H1 (cell line): ENCODE measurements around the gene NLK. TPM values are rescaled to one million over a fixed set of nuclear protein-coding genes. Genes with fewer than 3 reads are reported as not detected.

Experiments
- CTCF ChIA-PET: fragments of 300-600 bp; sonication (Branson Sonifier 250); formaldehyde crosslinking; loops from one replicate; lab custom pipeline; 2021; ENCODE audit not compliant: partially characterized antibody; lab: Charles Lee
- POLR2A ChIA-PET: fragments of 300-600 bp; sonication (Branson Sonifier 250); formaldehyde crosslinking; loops from one replicate; lab custom pipeline; 2021; ENCODE audit warnings: inconsistent platforms; ENCODE audit not compliant: partially characterized antibody; lab: Charles Lee
- DNase-seq, 2 experiments: peaks; one replicate each; pipeline versions ENCODE4 v3.0.0 to v3.0.0-alpha.2; 2010 to 2022; ENCODE audit warnings: low spot score in 2 of 2, low read depth in 1 of 2, mixed read lengths in 1 of 2
- FAIRE-seq: peaks from 2 replicates; lab custom pipeline; 2011; peaks lifted over from hg19 to GRCh38; lab: Jason Lieb, UNC
- H2AFZ ChIP-seq: 2 replicates; pipeline ENCODE4 v1.8.1; 2012; ENCODE audit warnings: low read length, inconsistent platforms
- H2AK5ac ChIP-seq: 2 replicates; pipeline ENCODE4 v1.6.1; 2013; ENCODE audit warnings: low read depth, low read length
- H2BK120ac ChIP-seq: replicated peaks from 2 replicates; pipeline ENCODE3; 2013; ENCODE audit warnings: low read depth, low read length, inconsistent platforms
- H2BK12ac ChIP-seq: 2 replicates; pipeline ENCODE4 v1.6.1; 2013; ENCODE audit warnings: low read depth, low read length
- H2BK15ac ChIP-seq: 2 replicates; pipeline ENCODE4 v1.6.1; 2013; ENCODE audit warnings: low read length
- H2BK20ac ChIP-seq: 2 replicates; pipeline ENCODE4 v1.6.1; 2013; ENCODE audit warnings: low read length
- H2BK5ac ChIP-seq: 2 replicates; pipeline ENCODE4 v1.6.1; 2013; ENCODE audit warnings: low read depth, low read length
- H3K14ac ChIP-seq: 2 replicates; pipeline ENCODE4 v1.6.1; 2013; ENCODE audit warnings: inconsistent platforms; ENCODE audit not compliant: insufficient read length
- H3K18ac ChIP-seq: 2 replicates; pipeline ENCODE4 v1.6.1; 2013; ENCODE audit warnings: low read length; ENCODE audit errors: extremely low read depth
- H3K23ac ChIP-seq: 2 replicates; pipeline ENCODE4 v1.6.1; 2013; ENCODE audit warnings: inconsistent platforms; ENCODE audit not compliant: insufficient read length
- H3K23me2 ChIP-seq: 2 replicates; pipeline ENCODE4 v1.6.1; 2013; ENCODE audit warnings: low read depth, low read length
- H3K27ac ChIP-seq: 2 replicates; pipeline ENCODE4 v1.6.1; 2011; ENCODE audit warnings: low read depth, low read length, inconsistent platforms
- H3K27me3 ChIP-seq, 4 experiments: replicated peaks in 1 of 4; 1 replicate in 1 of 4; 2 replicates in 3 of 4; pipeline versions ENCODE4 v1.6.1 to v1.8.1; 2011 to 2013; ENCODE audit warnings: low read length in 3 of 4, mild to moderate bottlenecking in 3 of 4, inconsistent platforms in 2 of 4, mixed read lengths in 2 of 4, moderate library complexity in 1 of 4; ENCODE audit not compliant: control insufficient read depth in 3 of 4, insufficient read depth in 3 of 4; ENCODE audit errors: extremely low read depth in 1 of 4
- H3K36me3 ChIP-seq, 4 experiments: 2 replicates each; pipeline versions ENCODE4 v1.6.1 to v1.8.1; 2011 to 2013; ENCODE audit warnings: mild to moderate bottlenecking in 4 of 4, low read length in 3 of 4, moderate library complexity in 2 of 4, control low read depth in 1 of 4, inconsistent platforms in 1 of 4; ENCODE audit not compliant: insufficient read depth in 4 of 4, control insufficient read depth in 2 of 4
- H3K4ac ChIP-seq: replicated peaks from 2 replicates; pipeline ENCODE3; 2013; ENCODE audit warnings: low read length, low read depth, mixed read lengths, inconsistent platforms; ENCODE audit not compliant: insufficient read length
- H3K4me1 ChIP-seq, 4 experiments: replicated peaks in 1 of 4; 1 replicate in 1 of 4; 2 replicates in 3 of 4; pipeline versions ENCODE4 v1.6.1 to v1.8.1; 2011 to 2013; ENCODE audit warnings: low read length in 3 of 4, inconsistent platforms in 2 of 4, mixed read lengths in 1 of 4; ENCODE audit not compliant: insufficient read depth in 4 of 4, control insufficient read depth in 3 of 4
- H3K4me2 ChIP-seq, 2 experiments: 2 replicates each; pipeline versions ENCODE4 v1.6.1 to v1.8.1; 2011 to 2013; ENCODE audit warnings: low read depth in 2 of 2, low read length in 2 of 2, control low read depth in 1 of 2, inconsistent platforms in 1 of 2, mild to moderate bottlenecking in 1 of 2; ENCODE audit not compliant: insufficient read depth in 1 of 2
- H3K4me3 ChIP-seq, 4 experiments: fragments of 200-600, 300-600 bp in 1 of 4; sonication (generic), shearing (Covaris generic), sonication (Bioruptor Twin) in 1 of 4; 2 replicates each; pipeline versions ENCODE4 v1.5.1 to v1.8.1; 2011 to 2016; ENCODE audit warnings: low read length in 4 of 4, low read depth in 3 of 4, control low read depth in 2 of 4, inconsistent platforms in 2 of 4, mild to moderate bottlenecking in 2 of 4, mixed read lengths in 1 of 4, moderate library complexity in 1 of 4; ENCODE audit not compliant: insufficient read depth in 2 of 4; ENCODE audit errors: extremely low read depth in 1 of 4
- H3K56ac ChIP-seq: replicated peaks from 2 replicates; pipeline ENCODE3; 2013; ENCODE audit warnings: low read depth, mild to moderate bottlenecking, mixed read lengths, low read length, inconsistent platforms; ENCODE audit not compliant: insufficient read length
- H3K79me1 ChIP-seq: 2 replicates; pipeline ENCODE4 v1.6.1; 2013; ENCODE audit warnings: low read depth, low read length, control low read depth
- H3K79me2 ChIP-seq, 2 experiments: 2 replicates each; pipeline versions ENCODE4 v1.6.1 to v1.8.1; 2012 to 2013; ENCODE audit warnings: low read length in 2 of 2, mild to moderate bottlenecking in 2 of 2, inconsistent platforms in 1 of 2; ENCODE audit not compliant: insufficient read depth in 2 of 2, control insufficient read depth in 1 of 2
- H3K9ac ChIP-seq, 4 experiments: replicated peaks in 1 of 4; 1 replicate in 1 of 4; 2 replicates in 3 of 4; pipeline versions ENCODE4 v1.6.1 to v1.8.1; 2011 to 2013; ENCODE audit warnings: low read depth in 3 of 4, low read length in 3 of 4, control low read depth in 2 of 4, mild to moderate bottlenecking in 2 of 4, moderate library complexity in 2 of 4, inconsistent platforms in 1 of 4; ENCODE audit errors: extremely low read depth in 1 of 4
- H3K9me3 ChIP-seq, 2 experiments: 2 replicates each; pipeline versions ENCODE4 v1.6.1 to v1.8.1; 2012 to 2013; ENCODE audit warnings: mild to moderate bottlenecking in 2 of 2, moderate library complexity in 2 of 2, control low read depth in 1 of 2, inconsistent platforms in 1 of 2, low read depth in 1 of 2, low read length in 1 of 2, mixed read lengths in 1 of 2; ENCODE audit not compliant: insufficient read depth in 2 of 2
- H4K20me1 ChIP-seq, 2 experiments: replicated peaks in 1 of 2; 2 replicates each; pipeline versions ENCODE3 to v1.8.1; 2011 to 2013; ENCODE audit warnings: inconsistent platforms in 2 of 2, low read length in 2 of 2, mild to moderate bottlenecking in 1 of 2; ENCODE audit not compliant: insufficient read depth in 2 of 2, control insufficient read depth in 1 of 2
- H4K5ac ChIP-seq: 2 replicates; pipeline ENCODE4 v1.6.1; 2013; ENCODE audit warnings: low read length, low read depth, mixed read lengths, inconsistent platforms; ENCODE audit not compliant: insufficient read length
- H4K8ac ChIP-seq: 2 replicates; pipeline ENCODE4 v1.8.0; 2013; ENCODE audit warnings: mild to moderate bottlenecking, moderate library complexity, low read length, inconsistent platforms; ENCODE audit not compliant: insufficient read depth; ENCODE audit errors: extremely low read depth
- H4K91ac ChIP-seq: replicated peaks from 2 replicates; pipeline ENCODE3; 2013; ENCODE audit warnings: low read length, mixed read lengths, inconsistent platforms; ENCODE audit not compliant: insufficient read length
- CREB1 ChIP-seq: IDR thresholded peaks from 2 replicates; pipeline ENCODE4 v1.6.1; 2012; ENCODE audit warnings: inconsistent platforms
- GTF2F1 ChIP-seq: IDR thresholded peaks from 2 replicates; pipeline ENCODE4 v1.6.1; 2012; ENCODE audit warnings: low read depth, low read length, improper control_type of control experiment, borderline replicate concordance
- HDAC6 ChIP-seq: IDR thresholded peaks from one replicate; pipeline ENCODE4 v1.7.1; 2012; ENCODE audit warnings: low read depth, mild to moderate bottlenecking, inconsistent platforms, low read length, moderate library complexity
- NRF1 ChIP-seq: IDR thresholded peaks from 2 replicates; pipeline ENCODE4 v1.6.1; 2011; ENCODE audit warnings: mild to moderate bottlenecking, low read depth, low read length, improper control_type of control experiment
- RFX5 ChIP-seq: IDR thresholded peaks from 2 replicates; pipeline ENCODE4 v1.6.1; 2011; ENCODE audit warnings: low read depth, low read length, improper control_type of control experiment, borderline replicate concordance
- SIN3A ChIP-seq, 2 experiments: IDR thresholded peaks in 1 of 2; conservative IDR thresholded peaks in 1 of 2; 2 replicates each; pipeline ENCODE4 v1.6.1; 2011 to 2012; ENCODE audit warnings: low read length in 2 of 2, improper control_type of control experiment in 1 of 2, low read depth in 1 of 2, mild to moderate bottlenecking in 1 of 2
- TEAD4 ChIP-seq: IDR thresholded peaks from 2 replicates; pipeline ENCODE4 v1.6.1; 2012; ENCODE audit warnings: low read depth, low read length, inconsistent platforms, mixed read lengths
- ZNF274 ChIP-seq: IDR thresholded peaks from 2 replicates; pipeline ENCODE4 v1.7.0; 2012; ENCODE audit warnings: low read length, borderline replicate concordance; ENCODE audit errors: extremely low read depth
- WGBS, 2 experiments: shearing (Covaris generic) in 1 of 2; methylation state at CpG; one replicate each; pipeline versions ENCODE4 v1.1.6 to v1.1.7; 2013 to 2015; ENCODE audit warnings: low lambda C conversion rate in 2 of 2, mixed read lengths in 2 of 2, inconsistent platforms in 1 of 2, low coverage in 1 of 2, missing lambda C conversion rate in 1 of 2; ENCODE audit not compliant: insufficient replicate concordance in 2 of 2, insufficient coverage in 1 of 2, insufficient read length in 1 of 2; ENCODE audit errors: extremely low coverage in 1 of 2, missing lambda C conversion rate in 1 of 2; 5-methylcytosine and 5-hydroxymethylcytosine counted together
- polyA plus RNA-seq, 7 experiments: library from polyadenylated mRNA; depleted of rRNA in 3 of 7; stranded (reverse) in 5 of 7; unstranded in 2 of 7; fragments of >200 nt in 5 of 7; fragments of 200-250 nt in 2 of 7; gene quantifications; 1 replicate in 5 of 7; 2 replicates in 1 of 7; 4 replicates in 1 of 7; pipeline versions ENCODE4 v1.2.1 to v1.2.3, GENCODE V29; 2011 to 2013; ENCODE audit warnings: missing spikeins in 2 of 7, mixed read lengths in 2 of 7
- total RNA-seq: library from RNA; stranded (reverse); fragmentation: NEBNext Ultra II Directional; extraction: Animal tissue kit (Norgen Biotek cat#: 25700); gene quantifications from 2 replicates; pipeline ENCODE4 v1.2.1, GENCODE V29; 2021
- TF ChIP-seq, protein P1 (sequence below): IDR thresholded peaks from 2 replicates; pipeline ENCODE4 v1.6.1; 2011; ENCODE audit warnings: low read length, improper control_type of control experiment
- TF ChIP-seq, protein P2 (sequence below), 3 experiments: IDR thresholded peaks; 1 replicate in 2 of 3; 2 replicates in 1 of 3; pipeline versions ENCODE4 v1.5.1 to v1.6.1; 2011; ENCODE audit warnings: low read length in 3 of 3, mild to moderate bottlenecking in 3 of 3, inconsistent platforms in 2 of 3, low read depth in 1 of 3, moderate library complexity in 1 of 3; ENCODE audit not compliant: insufficient read depth in 1 of 3; ENCODE audit errors: control extremely low read depth in 1 of 3

Gene NLK
- total and polyA plus RNA-seq, 2 of the 8 experiments (the other 6 are each of a cell fraction or from before 2014, with no cell fraction given), result 30.8 to 49.9 TPM

DNA sequence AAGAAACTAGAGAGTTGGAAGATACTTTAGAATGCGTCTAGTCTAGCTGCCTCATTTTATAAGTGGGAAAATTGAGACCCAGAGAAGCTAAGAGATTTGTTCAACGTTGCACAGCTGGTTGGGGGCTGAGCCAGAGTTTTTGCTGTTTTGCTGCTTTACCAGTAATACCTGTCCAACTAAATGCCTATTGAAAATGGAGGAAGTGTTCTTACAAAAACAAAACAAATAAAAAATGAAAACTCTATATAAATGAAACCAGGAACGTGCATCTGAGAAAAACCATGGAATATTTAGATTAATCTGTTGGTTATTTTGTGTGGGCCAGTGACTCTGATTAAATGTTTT is 13.8 kb downstream of the NLK start:
- H2AFZ ChIP-seq, result no peak overlapping the region
- peaks cover 0 to 97% of the 10 kb centered on the region in 2 experiments; a peak in 3 of 4 replicates for H3K79me2 ChIP-seq
- no peaks in the 10 kb centered on the region for H3K23me2 ChIP-seq
- H2BK20ac ChIP-seq, result no peak overlapping the region
- DNase-seq (no peak), FAIRE-seq (no peak)
- H3K14ac ChIP-seq, result no peak overlapping the region
- no peak overlapping the region for H4K91ac ChIP-seq
- H3K79me1 ChIP-seq, result peaks cover 3% of the 10 kb centered on the region; the same call in 1 of the 2 replicates
- peaks cover 0 to 8% (median 3%) of the 10 kb centered on the region in 4 experiments; a peak in 5 of 7 replicates for H3K4me1 ChIP-seq
- peaks cover 7 to 9% of the 10 kb centered on the region in 2 experiments for H4K20me1 ChIP-seq
- H4K5ac ChIP-seq, result no peak overlapping the region
- no peak overlapping the region for H2BK15ac ChIP-seq
- no peak overlapping the region for H3K27ac ChIP-seq
- no peak overlapping the region for H2BK120ac ChIP-seq
- no peak overlapping the region for H3K4me3 ChIP-seq
- H3K4me2 ChIP-seq, result peak overlapping the region in 1 of 2 experiments; percentile 6; a peak in 1 of 4 replicates
- H3K23ac ChIP-seq, result no peak overlapping the region
- H3K9ac ChIP-seq, result no peak overlapping the region
- no peaks in the 10 kb centered on the region for H3K36me3 ChIP-seq
- ChIA-PET POLR2A (no interaction called here), CTCF (interaction anchor here (1.1 kb wide), 1 partner anchor 162 kb away, joined by 4 read pairs; no protein-coding TSS in a partner anchor)
- 78% methylated on average over 3 of the region's 3 CpGs; no CpG with 5 or more reads in 1 of the 2 experiments for WGBS, 2 experiments
- no peaks in the 10 kb centered on the region for H3K9me3 ChIP-seq
- no peaks in the 10 kb centered on the region for H3K27me3 ChIP-seq
- no peak overlapping the region for H3K56ac ChIP-seq
- no peak overlapping the region for H3K4ac ChIP-seq
- H2BK5ac ChIP-seq, result no peak overlapping the region
- H2AK5ac ChIP-seq, result no peak overlapping the region
- H4K8ac ChIP-seq, result no peak overlapping the region
- H3K18ac ChIP-seq, result no peak overlapping the region
- H2BK12ac ChIP-seq, result no peak overlapping the region
- TF ChIP-seq, protein P1, sequence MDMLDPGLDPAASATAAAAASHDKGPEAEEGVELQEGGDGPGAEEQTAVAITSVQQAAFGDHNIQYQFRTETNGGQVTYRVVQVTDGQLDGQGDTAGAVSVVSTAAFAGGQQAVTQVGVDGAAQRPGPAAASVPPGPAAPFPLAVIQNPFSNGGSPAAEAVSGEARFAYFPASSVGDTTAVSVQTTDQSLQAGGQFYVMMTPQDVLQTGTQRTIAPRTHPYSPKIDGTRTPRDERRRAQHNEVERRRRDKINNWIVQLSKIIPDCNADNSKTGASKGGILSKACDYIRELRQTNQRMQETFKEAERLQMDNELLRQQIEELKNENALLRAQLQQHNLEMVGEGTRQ, result no peak
- TF ChIP-seq, protein P2, sequence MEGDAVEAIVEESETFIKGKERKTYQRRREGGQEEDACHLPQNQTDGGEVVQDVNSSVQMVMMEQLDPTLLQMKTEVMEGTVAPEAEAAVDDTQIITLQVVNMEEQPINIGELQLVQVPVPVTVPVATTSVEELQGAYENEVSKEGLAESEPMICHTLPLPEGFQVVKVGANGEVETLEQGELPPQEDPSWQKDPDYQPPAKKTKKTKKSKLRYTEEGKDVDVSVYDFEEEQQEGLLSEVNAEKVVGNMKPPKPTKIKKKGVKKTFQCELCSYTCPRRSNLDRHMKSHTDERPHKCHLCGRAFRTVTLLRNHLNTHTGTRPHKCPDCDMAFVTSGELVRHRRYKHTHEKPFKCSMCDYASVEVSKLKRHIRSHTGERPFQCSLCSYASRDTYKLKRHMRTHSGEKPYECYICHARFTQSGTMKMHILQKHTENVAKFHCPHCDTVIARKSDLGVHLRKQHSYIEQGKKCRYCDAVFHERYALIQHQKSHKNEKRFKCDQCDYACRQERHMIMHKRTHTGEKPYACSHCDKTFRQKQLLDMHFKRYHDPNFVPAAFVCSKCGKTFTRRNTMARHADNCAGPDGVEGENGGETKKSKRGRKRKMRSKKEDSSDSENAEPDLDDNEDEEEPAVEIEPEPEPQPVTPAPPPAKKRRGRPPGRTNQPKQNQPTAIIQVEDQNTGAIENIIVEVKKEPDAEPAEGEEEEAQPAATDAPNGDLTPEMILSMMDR (IDR thresholded peaks at IDR 0.05; ENCODE audit: control extremely low read depth in 1 of 3, insufficient read depth in 1 of 3, low read depth in 1 of 3, low read length in 3 of 3), result no peak
- TF ChIP-seq ZNF274 (no peak), CREB1 (no peak), HDAC6 (no peak), GTF2F1 (no peak), TEAD4 (no peak), NRF1 (no peak), SIN3A (conservative IDR thresholded peaks at IDR 0.05 in 1 of 2, IDR thresholded peaks at IDR 0.05 in 1 of 2; ENCODE audit: low read depth in 1 of 2, low read length in 2 of 2) (no peak), RFX5 (no peak)
